ENCODE results near the gene ENTPD6.

DNA sequence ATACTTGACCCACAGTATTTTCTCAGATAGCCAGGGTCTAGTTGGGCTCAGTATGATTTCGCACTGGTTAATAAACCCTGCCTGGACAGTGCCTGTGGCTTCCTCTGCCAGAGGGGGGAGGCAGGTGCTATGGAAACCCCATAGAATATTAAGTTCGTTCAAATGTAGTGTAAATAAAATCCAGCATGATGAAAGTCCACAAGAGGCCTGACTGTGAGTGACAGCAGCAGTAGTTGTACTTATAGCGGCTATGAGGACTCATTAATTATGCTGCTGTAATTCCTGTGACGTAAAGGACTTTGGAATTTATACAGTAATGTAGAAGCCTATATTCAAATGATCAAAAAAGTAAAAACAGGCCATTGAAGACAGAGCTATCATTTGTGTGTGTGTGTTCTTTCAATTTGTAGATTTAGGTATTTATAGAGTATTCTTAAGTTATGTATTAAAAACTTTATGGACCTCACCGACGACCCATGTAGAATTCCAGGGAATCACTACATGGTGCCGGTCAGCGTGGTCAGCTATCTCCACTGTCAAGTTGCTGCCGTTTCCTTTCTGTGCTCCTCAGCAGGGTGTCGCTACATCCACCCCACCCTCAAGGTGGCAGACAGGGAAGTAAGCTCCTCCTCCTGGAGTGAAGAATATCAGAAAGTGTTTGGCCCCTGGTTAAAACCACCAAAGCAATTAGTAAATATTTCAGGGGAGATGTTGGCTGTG lies 62.4 kb downstream of the ENTPD6 start:
- TF ChIP-seq EZH2phosphoT487 (IDR thresholded peaks at IDR 0.05): no peak
- TF ChIP-seq, protein P1, sequence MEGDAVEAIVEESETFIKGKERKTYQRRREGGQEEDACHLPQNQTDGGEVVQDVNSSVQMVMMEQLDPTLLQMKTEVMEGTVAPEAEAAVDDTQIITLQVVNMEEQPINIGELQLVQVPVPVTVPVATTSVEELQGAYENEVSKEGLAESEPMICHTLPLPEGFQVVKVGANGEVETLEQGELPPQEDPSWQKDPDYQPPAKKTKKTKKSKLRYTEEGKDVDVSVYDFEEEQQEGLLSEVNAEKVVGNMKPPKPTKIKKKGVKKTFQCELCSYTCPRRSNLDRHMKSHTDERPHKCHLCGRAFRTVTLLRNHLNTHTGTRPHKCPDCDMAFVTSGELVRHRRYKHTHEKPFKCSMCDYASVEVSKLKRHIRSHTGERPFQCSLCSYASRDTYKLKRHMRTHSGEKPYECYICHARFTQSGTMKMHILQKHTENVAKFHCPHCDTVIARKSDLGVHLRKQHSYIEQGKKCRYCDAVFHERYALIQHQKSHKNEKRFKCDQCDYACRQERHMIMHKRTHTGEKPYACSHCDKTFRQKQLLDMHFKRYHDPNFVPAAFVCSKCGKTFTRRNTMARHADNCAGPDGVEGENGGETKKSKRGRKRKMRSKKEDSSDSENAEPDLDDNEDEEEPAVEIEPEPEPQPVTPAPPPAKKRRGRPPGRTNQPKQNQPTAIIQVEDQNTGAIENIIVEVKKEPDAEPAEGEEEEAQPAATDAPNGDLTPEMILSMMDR (IDR thresholded peaks at IDR 0.05): no peak
- TF ChIP-seq EZH2 (IDR thresholded peaks at IDR 0.05): no peak
